Trophoblast cell (in vitro differentiated cells and primary cell): Measurements from ENCODE around the gene POT1.

Experiments
- DNase-seq, 2 donors: peaks; one replicate each; pipeline ENCODE4 v3.0.0-alpha.2; 2016
- H2AFZ ChIP-seq: 2 replicates; pipeline ENCODE4 v1.6.1; 2013; ENCODE audit warnings: low read length, moderate library complexity, mild to moderate bottlenecking; ENCODE audit not compliant: insufficient read depth, poor library complexity
- H2AK5ac ChIP-seq: 2 replicates; pipeline ENCODE4 v1.6.1; 2013; ENCODE audit warnings: mild to moderate bottlenecking, low read length
- H2BK120ac ChIP-seq: 2 replicates; pipeline ENCODE4 v1.6.1; 2013; ENCODE audit warnings: low read length, mild to moderate bottlenecking, moderate library complexity; ENCODE audit not compliant: insufficient read depth, poor library complexity
- H2BK12ac ChIP-seq: 2 replicates; pipeline ENCODE4 v1.6.1; 2013; ENCODE audit warnings: mild to moderate bottlenecking, low read length, moderate library complexity
- H2BK5ac ChIP-seq: 2 replicates; pipeline ENCODE4 v1.6.1; 2013; ENCODE audit warnings: low read length, low read depth, moderate library complexity, mild to moderate bottlenecking; ENCODE audit not compliant: poor library complexity
- H3K14ac ChIP-seq: 2 replicates; pipeline ENCODE4 v1.6.1; 2013; ENCODE audit warnings: mild to moderate bottlenecking, low read length
- H3K18ac ChIP-seq: 2 replicates; pipeline ENCODE4 v1.6.1; 2013; ENCODE audit warnings: mild to moderate bottlenecking, low read length
- H3K23ac ChIP-seq: 2 replicates; pipeline ENCODE4 v1.6.1; 2013; ENCODE audit warnings: low read length
- H3K27ac ChIP-seq: 2 replicates; pipeline ENCODE4 v1.5.1; 2013; ENCODE audit warnings: low read depth, mild to moderate bottlenecking, inconsistent platforms, low read length, moderate library complexity
- H3K27me3 ChIP-seq: 2 replicates; pipeline ENCODE4 v1.6.1; 2013; ENCODE audit warnings: inconsistent platforms, mild to moderate bottlenecking, low read length, moderate library complexity; ENCODE audit not compliant: insufficient read depth
- H3K36me3 ChIP-seq, 2 experiments: 1 replicate in 1 of 2; 2 replicates in 1 of 2; pipeline ENCODE4 v1.6.1; 2013; ENCODE audit warnings: low read length in 2 of 2, mild to moderate bottlenecking in 2 of 2, moderate library complexity in 1 of 2; ENCODE audit not compliant: insufficient read depth in 2 of 2, control insufficient read depth in 1 of 2
- H3K4ac ChIP-seq: 2 replicates; pipeline ENCODE4 v1.6.1; 2013; ENCODE audit warnings: low read depth, mild to moderate bottlenecking, low read length, moderate library complexity
- H3K4me1 ChIP-seq, 2 experiments: 1 replicate in 1 of 2; 2 replicates in 1 of 2; pipeline ENCODE4 v1.6.1; 2013; ENCODE audit warnings: low read length in 2 of 2, mild to moderate bottlenecking in 2 of 2, moderate library complexity in 1 of 2; ENCODE audit not compliant: insufficient read depth in 2 of 2, control insufficient read depth in 1 of 2
- H3K4me2 ChIP-seq: 2 replicates; pipeline ENCODE4 v1.6.1; 2013; ENCODE audit warnings: inconsistent platforms, mild to moderate bottlenecking, low read length, moderate library complexity
- H3K4me3 ChIP-seq: 2 replicates; pipeline ENCODE4 v1.5.1; 2013; ENCODE audit warnings: mild to moderate bottlenecking, low read depth, low read length, inconsistent platforms
- H3K79me1 ChIP-seq: one replicate; pipeline ENCODE4 v1.6.1; 2013; ENCODE audit warnings: low read length
- H3K79me2 ChIP-seq: 2 replicates; pipeline ENCODE4 v1.6.1; 2013; ENCODE audit warnings: low read length, mild to moderate bottlenecking; ENCODE audit not compliant: control insufficient read depth, insufficient read depth, poor library complexity
- H3K9ac ChIP-seq: 2 replicates; pipeline ENCODE4 v1.6.1; 2013; ENCODE audit warnings: mild to moderate bottlenecking, low read length
- H3K9me3 ChIP-seq: 2 replicates; pipeline ENCODE4 v1.6.1; 2013; ENCODE audit warnings: low read depth, mild to moderate bottlenecking, control low read depth, inconsistent platforms, low read length; ENCODE audit not compliant: insufficient read depth
- H4K12ac ChIP-seq: 2 replicates; pipeline ENCODE4 v1.6.1; 2013; ENCODE audit warnings: low read depth, mild to moderate bottlenecking, low read length, moderate library complexity
- H4K8ac ChIP-seq: 2 replicates; pipeline ENCODE4 v1.6.1; 2013; ENCODE audit warnings: low read depth, mild to moderate bottlenecking, low read length, moderate library complexity
- H4K91ac ChIP-seq: one replicate; pipeline ENCODE4 v1.6.1; 2013; ENCODE audit warnings: low read depth, mild to moderate bottlenecking, low read length, moderate library complexity
- WGBS: extraction: QIAGEN DNeasy Blood & Tissue Kit; methylation state at CpG from one replicate; pipeline ENCODE4 v1.1.7; 2013; ENCODE audit warnings: missing lambda C conversion rate; ENCODE audit not compliant: insufficient read length, insufficient coverage; ENCODE audit errors: extremely low coverage; 5-methylcytosine and 5-hydroxymethylcytosine counted together

POT1 gene

GRCh38 chr7:124914298-124914697 is 15.3 kb downstream of the POT1 start:
- no peaks in the 10 kb centered on the region for H3K79me1 ChIP-seq
- H2BK12ac ChIP-seq, result no peak overlapping the region
- WGBS, result no CpG with 5 or more reads among the region's 1 CpG
- no peak overlapping the region for H2AFZ ChIP-seq
- no peak for DNase-seq
- H4K91ac ChIP-seq, result no peak overlapping the region
- H3K18ac ChIP-seq, result no peak overlapping the region
- H2BK5ac ChIP-seq, result no peak overlapping the region
- no peaks in the 10 kb centered on the region for H3K27me3 ChIP-seq
- no peaks in the 10 kb centered on the region for H3K79me2 ChIP-seq
- no peak overlapping the region for H4K8ac ChIP-seq
- no peak overlapping the region for H3K4me2 ChIP-seq
- no peak overlapping the region for H3K4ac ChIP-seq
- no peaks in the 10 kb centered on the region for H3K36me3 ChIP-seq
- H4K12ac ChIP-seq, result no peak overlapping the region
- H3K4me3 ChIP-seq, result no peak overlapping the region
- H3K14ac ChIP-seq, result no peak overlapping the region
- H3K4me1 ChIP-seq, result no peaks in the 10 kb centered on the region
- no peak overlapping the region for H3K9ac ChIP-seq
- H2BK120ac ChIP-seq, result no peak overlapping the region
- H2AK5ac ChIP-seq, result no peak overlapping the region
- H3K9me3 ChIP-seq, result no peaks in the 10 kb centered on the region
- H3K23ac ChIP-seq, result no peak overlapping the region
- no peak overlapping the region for H3K27ac ChIP-seq

- H3K14ac ChIP-seq, result no peak overlapping the region
- no peak overlapping the region for H3K18ac ChIP-seq
- H3K9ac ChIP-seq, result no peak overlapping the region
- H2AK5ac ChIP-seq, result no peak overlapping the region
- H3K79me1 ChIP-seq, result no peaks in the 10 kb centered on the region
- H4K91ac ChIP-seq, result no peak overlapping the region
- H2BK12ac ChIP-seq, result no peak overlapping the region
- no peak overlapping the region for H4K8ac ChIP-seq
- H3K9me3 ChIP-seq, result no peaks in the 10 kb centered on the region
- H2AFZ ChIP-seq, result no peak overlapping the region
- no peaks in the 10 kb centered on the region for H3K27me3 ChIP-seq
- no peaks in the 10 kb centered on the region for H3K4me1 ChIP-seq
- H2BK5ac ChIP-seq, result no peak overlapping the region
- no peaks in the 10 kb centered on the region for H3K36me3 ChIP-seq
- no peaks in the 10 kb centered on the region for H3K79me2 ChIP-seq
- H2BK120ac ChIP-seq, result no peak overlapping the region
- H3K4me2 ChIP-seq, result no peak overlapping the region
- no peak overlapping the region for H3K23ac ChIP-seq
- no peak overlapping the region for H3K4ac ChIP-seq
- H4K12ac ChIP-seq, result no peak overlapping the region
- H3K4me3 ChIP-seq, result no peak overlapping the region
- WGBS, result no CpG with 5 or more reads among the region's 4 CpGs
- no peak for DNase-seq
- H3K27ac ChIP-seq, result no peak overlapping the region
Measured at GRCh38 chr7:124912972-124913371, 16.7 kb downstream of the POT1 start.

GRCh38 chr7:124909808-124910207 is 19.8 kb downstream of the POT1 start:
- Histone ChIP-seq H2BK12ac (no peak overlapping the region), H4K8ac (no peak overlapping the region), H3K9me3 (no peaks in the 10 kb centered on the region), H3K79me1 (no peaks in the 10 kb centered on the region), H3K4me1 (no peaks in the 10 kb centered on the region), H3K4ac (no peak overlapping the region), H3K23ac (no peak overlapping the region), H2BK5ac (no peak overlapping the region), H3K27ac (no peak overlapping the region), H3K14ac (no peak overlapping the region), H3K36me3 (no peaks in the 10 kb centered on the region), H2BK120ac (no peak overlapping the region), H3K4me2 (no peak overlapping the region), H3K9ac (no peak overlapping the region), H2AK5ac (no peak overlapping the region), H3K18ac (no peak overlapping the region), H4K12ac (no peak overlapping the region), H2AFZ (no peak overlapping the region), H3K79me2 (no peaks in the 10 kb centered on the region), H3K4me3 (no peak overlapping the region), H3K27me3 (no peaks in the 10 kb centered on the region), H4K91ac (no peak overlapping the region)
- WGBS, result no CpG with 5 or more reads among the region's 1 CpG
- DNase-seq, result no peak

- Histone ChIP-seq H3K23ac (no peak overlapping the region), H3K4me2 (no peak overlapping the region), H3K27ac (no peak overlapping the region), H2AK5ac (no peak overlapping the region), H3K79me1 (no peaks in the 10 kb centered on the region), H3K4me1 (no peaks in the 10 kb centered on the region), H3K9me3 (no peaks in the 10 kb centered on the region), H2BK120ac (no peak overlapping the region), H3K27me3 (no peaks in the 10 kb centered on the region), H4K12ac (no peak overlapping the region), H3K36me3 (no peaks in the 10 kb centered on the region), H4K91ac (no peak overlapping the region), H3K18ac (no peak overlapping the region), H3K9ac (no peak overlapping the region), H4K8ac (no peak overlapping the region), H3K4me3 (no peak overlapping the region), H2BK5ac (no peak overlapping the region), H3K14ac (no peak overlapping the region), H3K79me2 (no peaks in the 10 kb centered on the region), H2AFZ (no peak overlapping the region), H2BK12ac (no peak overlapping the region), H3K4ac (no peak overlapping the region)
- DNase-seq, result no peak
Measured at GRCh38 chr7:124908259-124908658, 21.4 kb downstream of the POT1 start.

- H3K23ac ChIP-seq, result no peak overlapping the region
- no peaks in the 10 kb centered on the region for H3K4me1 ChIP-seq
- no peak for DNase-seq
- H3K4me3 ChIP-seq, result no peak overlapping the region
- H4K91ac ChIP-seq, result no peak overlapping the region
- no peak overlapping the region for H2AK5ac ChIP-seq
- H3K9ac ChIP-seq, result no peak overlapping the region
- H2AFZ ChIP-seq, result no peak overlapping the region
- H3K36me3 ChIP-seq, result no peaks in the 10 kb centered on the region
- no peak overlapping the region for H4K12ac ChIP-seq
- no peak overlapping the region for H4K8ac ChIP-seq
- H2BK5ac ChIP-seq, result no peak overlapping the region
- no peak overlapping the region for H3K27ac ChIP-seq
- no peak overlapping the region for H3K4me2 ChIP-seq
- WGBS, result no CpG with 5 or more reads among the region's 1 CpG
- H3K14ac ChIP-seq, result no peak overlapping the region
- no peaks in the 10 kb centered on the region for H3K27me3 ChIP-seq
- no peaks in the 10 kb centered on the region for H3K9me3 ChIP-seq
- no peaks in the 10 kb centered on the region for H3K79me2 ChIP-seq
- no peak overlapping the region for H2BK12ac ChIP-seq
- H2BK120ac ChIP-seq, result no peak overlapping the region
- no peak overlapping the region for H3K4ac ChIP-seq
- no peak overlapping the region for H3K18ac ChIP-seq
- no peaks in the 10 kb centered on the region for H3K79me1 ChIP-seq
Measured at GRCh38 chr7:124907490-124907889, 22.1 kb downstream of the POT1 start.
